Panc1 (cell line): Measurements from ENCODE around the gene KAT8. TPM values are rescaled to one million over a fixed set of nuclear protein-coding genes. Genes with fewer than 3 reads are reported as not detected.

Experiments used
- ATAC-seq: fragments of 200-7000 bp; cut with Tn5 transposase; 2 replicates; pipeline ENCODE4 v1.9.1; 2020; ENCODE audit warnings: mild to moderate bottlenecking, moderate library complexity
- BruUV-seq: library from RNA; stranded (reverse); fragments of 400-500 nt; replicated peaks from 2 replicates; lab custom pipeline; 2021; lab: Mats Ljungman, UMichigan
- CTCF ChIA-PET: fragments of 300-600 bp; sonication (Branson Sonifier 250); formaldehyde crosslinking; loops from one replicate; lab custom pipeline; 2022; ENCODE audit warnings: antibody characterized with exemption; lab: Charles Lee
- POLR2A ChIA-PET: fragments of 300-600 bp; sonication (Branson Sonifier 250); formaldehyde crosslinking; loops from one replicate; lab custom pipeline; 2022; ENCODE audit warnings: antibody characterized with exemption; lab: Charles Lee
- DNase-seq: peaks from one replicate; pipeline ENCODE4 v3.0.0-alpha.2; 2010; ENCODE audit warnings: low read depth, low spot score
- H3K27ac ChIP-seq: 2 replicates; pipeline ENCODE4 v1.5.1; 2011; ENCODE audit warnings: mild to moderate bottlenecking, low read length, inconsistent platforms
- H3K27me3 ChIP-seq: fragments of 200-500 bp; sonication (Bioruptor generic); 2 replicates; pipeline ENCODE4 v1.6.0; 2014; ENCODE audit warnings: low read length, inconsistent platforms; ENCODE audit not compliant: control insufficient read depth, insufficient read depth
- H3K36me3 ChIP-seq: fragments of 200-500 bp; sonication (Bioruptor generic); 2 replicates; pipeline ENCODE4 v1.5.1; 2014; ENCODE audit warnings: inconsistent platforms, mild to moderate bottlenecking, low read length, moderate library complexity; ENCODE audit not compliant: control insufficient read depth, insufficient read depth
- H3K4me1 ChIP-seq: 2 replicates; pipeline ENCODE4 v1.5.1; 2011; ENCODE audit warnings: inconsistent platforms, mild to moderate bottlenecking, low read length, moderate library complexity; ENCODE audit not compliant: control insufficient read depth, insufficient read depth
- H3K4me3 ChIP-seq, 2 experiments: 2 replicates each; pipeline ENCODE4 v1.5.1; 2011 to 2012; ENCODE audit warnings: low read depth in 2 of 2, low read length in 2 of 2, mild to moderate bottlenecking in 2 of 2, inconsistent platforms in 1 of 2, moderate library complexity in 1 of 2
- H3K9me3 ChIP-seq: fragments of 200-500 bp; sonication (Bioruptor generic); 2 replicates; pipeline ENCODE4 v1.5.1; 2014; ENCODE audit warnings: low read depth, mild to moderate bottlenecking, inconsistent platforms, low read length, moderate library complexity; ENCODE audit not compliant: control insufficient read depth, insufficient read depth
- CTCF ChIP-seq: fragments of 450-650 bp; IDR thresholded peaks from 2 replicates; pipeline ENCODE4 v1.5.1; 2017; ENCODE audit warnings: mild to moderate bottlenecking
- POLR2AphosphoS5 ChIP-seq: IDR thresholded peaks from 2 replicates; pipeline ENCODE4 v1.6.1; 2012; ENCODE audit warnings: mild to moderate bottlenecking, low read depth, low read length, moderate library complexity
- REST ChIP-seq, 2 experiments: IDR thresholded peaks; 2 replicates each; pipeline ENCODE4 v1.6.1; 2011 to 2012; ENCODE audit warnings: low read depth in 2 of 2, control low read depth in 1 of 2, low read length in 1 of 2, mild to moderate bottlenecking in 1 of 2, moderate library complexity in 1 of 2; ENCODE audit not compliant: insufficient read depth in 1 of 2
- SIN3A ChIP-seq: IDR thresholded peaks from 2 replicates; pipeline ENCODE4 v1.6.1; 2012; ENCODE audit warnings: low read depth, mild to moderate bottlenecking, low read length, moderate library complexity, borderline replicate concordance; ENCODE audit not compliant: insufficient read depth
- TCF7L2 ChIP-seq: IDR thresholded peaks from 2 replicates; pipeline ENCODE4 v1.6.1; 2011; ENCODE audit warnings: mild to moderate bottlenecking, low read depth, low read length, inconsistent platforms
- in situ Hi-C: cut with HindIII; loops from 2 replicates; pipeline ENCODE4 v1.10.0; 2016; ENCODE audit warnings: low sequenced_read_pairs, low pct_unique_long_range_greater_than_20kb
- intact Hi-C: fragments of 100-400 bp; cut with micrococcal nuclease; formaldehyde crosslinking; loops from one replicate; pipeline ENCODE4 v1.10.0; 2022; ENCODE audit not compliant: unreplicated experiment
- total RNA-seq: library from RNA; stranded (reverse); gene quantifications from one replicate; pipeline ENCODE4 v1.2.1, GENCODE V29; 2021; ENCODE audit not compliant: unreplicated experiment

The KAT8 gene
- total RNA-seq, 1 experiment from 2014 or later, result 48.3 TPM

GRCh38 chr16:31073142-31073969 lies 44.1 kb upstream of the KAT8 start:
- H3K4me3 ChIP-seq, result peak overlapping the region; percentile 99
- ATAC-seq (peak; percentile 89), DNase-seq (peak; percentile 30)
- peaks cover 10% of the 10 kb centered on the region for H3K36me3 ChIP-seq
- in situ Hi-C loops (no loop called here), intact Hi-C loops (no loop called here)
- no peaks in the 10 kb centered on the region for H3K27me3 ChIP-seq
- ChIA-PET POLR2A (interaction anchor here (0.6 kb wide), 1 partner anchor 107 kb away, joined by 7 read pairs; no protein-coding TSS in a partner anchor), CTCF (interaction anchor here (1.5 kb wide), 1 partner anchor 89 kb away, joined by 3 read pairs; no protein-coding TSS in a partner anchor)
- H3K9me3 ChIP-seq, result no peaks in the 10 kb centered on the region
- TF ChIP-seq POLR2AphosphoS5 (peak; percentile 13; the same call in 1 of the 2 replicates), SIN3A (no peak)
- peaks cover 10% of the 10 kb centered on the region; the same call in 1 of the 2 replicates for H3K4me1 ChIP-seq
- H3K27ac ChIP-seq, result peak overlapping the region; percentile 97
- no TSS peak for BruUV-seq

GRCh38 chr16:31073970-31074813 lies 43.3 kb upstream of the KAT8 start, which contains the start of the genes ZNF646 and ZNF668:
ZNF646 (plus strand) TSS chr16:31074422; CDS start chr16:31076325, 1,903 bp downstream.
ZNF668 (minus strand) TSS chr16:31074240; CDS start chr16:31064459, 9,781 bp downstream.
- Histone ChIP-seq H3K27me3 (no peaks in the 10 kb centered on the region), H3K9me3 (no peaks in the 10 kb centered on the region), H3K4me3 (peak within 1 kb of the TSS; percentile 99), H3K27ac (peak within 1 kb of the TSS; percentile 97), H3K36me3 (peaks cover 10% of the 10 kb centered on the region), H3K4me1 (peaks cover 10% of the 10 kb centered on the region; the same call in 1 of the 2 replicates)
- CTCF ChIA-PET, result interaction anchor here (0.7 to 1.5 kb wide), 2 partner anchors 68 to 90 kb away, joined by 3 to 7 read pairs; no protein-coding TSS in a partner anchor
- ATAC-seq, result peak; percentile 93
- intact Hi-C loops (loop anchor here (1.0 kb wide), 1 partner anchor 22 kb away; no protein-coding TSS in a partner anchor), in situ Hi-C loops (no loop called here)
- peak; percentile 96 for DNase-seq
- no TSS peak for BruUV-seq
- POLR2A ChIA-PET, result interaction anchor here (0.6 kb wide), 1 partner anchor 108 kb away, joined by 7 read pairs; no protein-coding TSS in a partner anchor
- TF ChIP-seq REST (IDR thresholded peaks at IDR 0.05; ENCODE audit: insufficient read depth in 1 of 2, low read depth in 2 of 2, low read length in 1 of 2) (0 out of 4 replicates have a peak, but pooled peaks of 1 of the 2 experiments have one; percentile 44), TCF7L2 (peak; percentile 69), POLR2AphosphoS5 (peak; percentile 91), CTCF (no peak), SIN3A (peak; percentile 88; the same call in 1 of the 2 replicates)
